OCI-LY1 (cell line): Measurements from ENCODE around the gene POC1A.

Source experiments
- H2AFZ ChIP-seq: fragments of 200-600 bp; sonication (generic), shearing (Covaris generic); 2 replicates; pipeline ENCODE4 v1.6.0; 2014; ENCODE audit warnings: antibody characterized with exemption, mild to moderate bottlenecking, low read length
- H3F3A ChIP-seq: fragments of 200-600 bp; sonication (generic), shearing (Covaris generic); 2 replicates; pipeline ENCODE4 v1.6.0; 2014; ENCODE audit warnings: mild to moderate bottlenecking, antibody characterized with exemption, low read length, moderate library complexity; ENCODE audit not compliant: insufficient read depth
- H3K27ac ChIP-seq: fragments of 200-600 bp; sonication (generic); 2 replicates; pipeline ENCODE4 v1.5.1; 2014; ENCODE audit warnings: low read length, mixed run types, mild to moderate bottlenecking, low read depth; ENCODE audit not compliant: poor library complexity, severe bottlenecking
- H3K27me3 ChIP-seq: fragments of 200-600 bp; sonication (generic); 2 replicates; pipeline ENCODE4 v1.6.0; 2014; ENCODE audit warnings: antibody characterized with exemption, mild to moderate bottlenecking, low read length, moderate library complexity; ENCODE audit not compliant: insufficient read depth
- H3K36me3 ChIP-seq: fragments of 200-600 bp; sonication (generic); 2 replicates; pipeline ENCODE4 v1.6.1; 2014; ENCODE audit warnings: mild to moderate bottlenecking, antibody characterized with exemption, low read length, moderate library complexity, mixed read lengths; ENCODE audit not compliant: insufficient read depth
- H3K4me1 ChIP-seq: fragments of 200-600 bp; sonication (generic); 2 replicates; pipeline ENCODE4 v1.5.1; 2014; ENCODE audit warnings: mild to moderate bottlenecking, low read length, moderate library complexity; ENCODE audit not compliant: insufficient read depth, severe bottlenecking
- H3K4me2 ChIP-seq: fragments of 200-600 bp; sonication (generic), shearing (Covaris generic); 2 replicates; pipeline ENCODE4 v1.6.1; 2014; ENCODE audit warnings: low read length
- H3K4me3 ChIP-seq: fragments of 200-600 bp; sonication (generic); 2 replicates; pipeline ENCODE4 v1.5.1; 2014; ENCODE audit warnings: low read length, low read depth, mild to moderate bottlenecking, mixed read lengths; ENCODE audit not compliant: poor library complexity, severe bottlenecking
- H3K79me2 ChIP-seq: fragments of 200-600 bp; shearing (Covaris generic); 2 replicates; pipeline ENCODE4 v1.6.1; 2016; ENCODE audit warnings: mixed run types, low read length, mixed read lengths; ENCODE audit not compliant: insufficient read depth
- H3K9ac ChIP-seq: fragments of 200-600 bp; sonication (generic), shearing (Covaris generic); 2 replicates; pipeline ENCODE4 v1.6.1; 2014; ENCODE audit warnings: mild to moderate bottlenecking, low read length, mixed read lengths
- H3K9me2 ChIP-seq: fragments of 200-600 bp; sonication (generic), shearing (Covaris generic); 2 replicates; pipeline ENCODE4 v1.6.1; 2014; ENCODE audit warnings: low read depth, mild to moderate bottlenecking, low read length, mixed read lengths
- H3K9me3 ChIP-seq: fragments of 200-600 bp; shearing (Covaris generic); 2 replicates; pipeline ENCODE4 v1.6.1; 2014; ENCODE audit warnings: low read length, mixed read lengths
- H4K20me1 ChIP-seq: fragments of 200-600 bp; sonication (generic), shearing (Covaris generic); 2 replicates; pipeline ENCODE4 v1.6.0; 2016; ENCODE audit warnings: mild to moderate bottlenecking, low read length; ENCODE audit not compliant: insufficient read depth
- CTCF ChIP-seq: fragments of 200-600 bp; sonication (generic), shearing (Covaris generic); IDR thresholded peaks from 2 replicates; pipeline ENCODE4 v1.5.1; 2017; ENCODE audit warnings: mild to moderate bottlenecking, antibody characterized with exemption, low read length, moderate library complexity, mixed read lengths
- EZH2 ChIP-seq: fragments of 200-600 bp; sonication (generic), shearing (Covaris generic); IDR thresholded peaks from 2 replicates; pipeline ENCODE4 v1.8.0; 2017; ENCODE audit warnings: borderline replicate concordance, mixed run types, mild to moderate bottlenecking, antibody characterized with exemption, low read length, moderate library complexity, mixed read lengths

POC1A gene

GRCh38 chr3:52200981-52201679 is 46.9 kb upstream of the POC1A start:
- Histone ChIP-seq H3K27me3 (no peaks in the 10 kb centered on the region), H2AFZ (no peak overlapping the region), H3K79me2 (no peaks in the 10 kb centered on the region), H3K4me2 (no peak overlapping the region), H3K9me3 (no peaks in the 10 kb centered on the region), H3K36me3 (peaks cover 62% of the 10 kb centered on the region), H3F3A (no peaks in the 10 kb centered on the region), H3K27ac (no peak overlapping the region), H4K20me1 (no peaks in the 10 kb centered on the region), H3K9me2 (no peaks in the 10 kb centered on the region), H3K4me3 (no peak overlapping the region), H3K9ac (no peak overlapping the region), H3K4me1 (peaks cover 27% of the 10 kb centered on the region)
- TF ChIP-seq EZH2 (no peak), CTCF (no peak)

GRCh38 chr3:52198643-52199608 is 44.7 kb upstream of the POC1A start:
- Histone ChIP-seq H3K4me2 (peak overlapping the region; percentile 84), H3K27me3 (no peaks in the 10 kb centered on the region), H3K79me2 (no peaks in the 10 kb centered on the region), H3K27ac (no peak overlapping the region), H3K9ac (peak overlapping the region; percentile 86), H3K4me1 (peaks cover 22% of the 10 kb centered on the region), H3K9me2 (no peaks in the 10 kb centered on the region), H4K20me1 (no peaks in the 10 kb centered on the region), H3F3A (no peaks in the 10 kb centered on the region), H3K36me3 (peaks cover 40% of the 10 kb centered on the region), H3K9me3 (no peaks in the 10 kb centered on the region), H2AFZ (no peak overlapping the region), H3K4me3 (peak overlapping the region; percentile 84)
- TF ChIP-seq EZH2 = no peak
- no peak for TF ChIP-seq CTCF

GRCh38 chr3:52197842-52198625 is 43.8 kb upstream of the POC1A start, which contains the start of gene ALAS1:
ALAS1 (plus strand) TSS chr3:52198160; CDS start chr3:52199242, 1,082 bp downstream.
- Histone ChIP-seq H2AFZ (peak within 1 kb of the TSS; percentile 92; the same call in 1 of the 2 replicates), H3K79me2 (no peaks in the 10 kb centered on the region), H3K27ac (no peak within 1 kb of the TSS)

More at GRCh38 chr3:52197842-52198625, 43.8 kb upstream of the POC1A start, which contains the start of gene ALAS1:
- H3K36me3 ChIP-seq = peaks cover 31% of the 10 kb centered on the region
- TF ChIP-seq EZH2 (no peak), CTCF (no peak)
- no peaks in the 10 kb centered on the region for H3K27me3 ChIP-seq
- no peaks in the 10 kb centered on the region for H4K20me1 ChIP-seq
- H3K9ac ChIP-seq = peak within 1 kb of the TSS; percentile 86
- H3K4me2 ChIP-seq = peak within 1 kb of the TSS; percentile 84
- no peaks in the 10 kb centered on the region for H3F3A ChIP-seq
- H3K4me1 ChIP-seq = peaks cover 19% of the 10 kb centered on the region
- peak within 1 kb of the TSS; percentile 84 for H3K4me3 ChIP-seq
- no peaks in the 10 kb centered on the region for H3K9me3 ChIP-seq
- no peaks in the 10 kb centered on the region for H3K9me2 ChIP-seq
